GM23338 (cell line): ENCODE data around the gene PARD6B.

Source experiments
- CTCF ChIP-seq, 2 experiments: fragments of 200-600 bp in 1 of 2; sonication (generic) in 1 of 2; conservative IDR thresholded peaks; 2 replicates each; pipeline versions ENCODE4 v1.5.1 to v1.6.1; 2016 to 2017; ENCODE audit warnings: antibody characterized with exemption in 2 of 2, low read depth in 2 of 2, mild to moderate bottlenecking in 2 of 2, moderate library complexity in 1 of 2
- EZH2 ChIP-seq: fragments of 200-600 bp; sonication (generic); IDR thresholded peaks from one replicate; pipeline ENCODE4 v1.8.0; 2017; ENCODE audit warnings: antibody characterized with exemption, mild to moderate bottlenecking, low read depth; ENCODE audit not compliant: unreplicated experiment
- EZH2phosphoT487 ChIP-seq: fragments of 200-600 bp; sonication (generic); IDR thresholded peaks from one replicate; pipeline ENCODE4 v1.8.1; 2018; ENCODE audit warnings: antibody characterized with exemption; ENCODE audit not compliant: unreplicated experiment
- POLR2AphosphoS5 ChIP-seq: IDR thresholded peaks from 2 replicates; pipeline ENCODE4 v1.6.1; 2016; ENCODE audit warnings: antibody characterized with exemption, low read depth

- TF ChIP-seq CTCF (conservative IDR thresholded peaks at IDR 0.05; ENCODE audit: low read depth in 2 of 2) (no peak), POLR2AphosphoS5 (no peak), EZH2 (no peak), EZH2phosphoT487 (no peak)
Observed at GRCh38 chr20:50717312-50717711, 14.1 kb upstream of the PARD6B start.
